Measurements from ENCODE around the gene FAM131B.

The FAM131B gene

DNA sequence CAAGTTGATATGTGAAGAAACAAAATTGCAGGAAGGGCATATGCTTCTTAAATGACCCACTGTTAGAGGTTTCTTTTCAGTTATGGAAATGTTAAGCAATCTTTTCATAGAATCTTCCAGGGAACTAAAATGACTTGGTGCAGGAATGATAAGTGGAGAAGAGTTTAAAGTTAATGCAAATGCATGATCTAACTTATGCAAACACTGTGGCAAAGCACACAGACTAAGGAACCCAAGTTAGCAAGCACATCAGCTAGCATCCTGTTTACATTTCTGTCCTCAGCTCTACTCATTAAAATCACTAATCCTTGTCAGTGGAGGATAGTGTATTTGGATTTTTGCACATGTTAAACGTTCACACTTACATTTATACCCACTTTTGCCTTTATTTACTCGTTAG, 37.3 kb downstream of the FAM131B start:
- DNase-seq (ENCODE audit: insufficient read length) (no peak), FAIRE-seq (no peak)
- TF ChIP-seq POLR2A (IDR thresholded peaks at IDR 0.05; ENCODE audit: low read depth, low read length) (no peak), TAF1 (IDR thresholded peaks at IDR 0.05; ENCODE audit: borderline replicate concordance, low read depth, low read length) (no peak), POLR2AphosphoS5 (IDR thresholded peaks at IDR 0.05; ENCODE audit: low read depth, low read length) (no peak)

DNA sequence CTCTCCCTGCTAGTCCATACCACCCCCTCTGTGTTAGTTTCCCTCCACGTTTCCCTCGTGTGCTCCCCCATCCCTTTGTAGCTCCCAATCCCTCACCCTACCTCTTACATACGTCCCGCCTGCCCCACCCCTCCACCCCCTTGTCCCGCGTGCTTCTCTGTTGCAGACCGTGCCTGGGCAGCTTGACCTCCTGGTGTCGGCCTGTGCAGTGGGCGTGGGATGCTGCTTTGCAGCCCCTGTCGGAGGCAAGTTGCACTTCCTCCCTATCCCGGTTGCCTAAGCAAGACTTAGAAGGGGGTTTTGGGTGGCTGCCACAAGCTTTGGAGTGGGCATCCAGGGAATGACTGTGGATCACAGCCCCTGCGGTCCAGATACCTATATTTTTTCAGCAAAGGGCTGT, 38.9 kb downstream of the FAM131B start:
- DNase-seq (ENCODE audit: insufficient read length) (no peak), FAIRE-seq (no peak)
- TF ChIP-seq TAF1 (IDR thresholded peaks at IDR 0.05; ENCODE audit: borderline replicate concordance, low read depth, low read length): no peak

DNA sequence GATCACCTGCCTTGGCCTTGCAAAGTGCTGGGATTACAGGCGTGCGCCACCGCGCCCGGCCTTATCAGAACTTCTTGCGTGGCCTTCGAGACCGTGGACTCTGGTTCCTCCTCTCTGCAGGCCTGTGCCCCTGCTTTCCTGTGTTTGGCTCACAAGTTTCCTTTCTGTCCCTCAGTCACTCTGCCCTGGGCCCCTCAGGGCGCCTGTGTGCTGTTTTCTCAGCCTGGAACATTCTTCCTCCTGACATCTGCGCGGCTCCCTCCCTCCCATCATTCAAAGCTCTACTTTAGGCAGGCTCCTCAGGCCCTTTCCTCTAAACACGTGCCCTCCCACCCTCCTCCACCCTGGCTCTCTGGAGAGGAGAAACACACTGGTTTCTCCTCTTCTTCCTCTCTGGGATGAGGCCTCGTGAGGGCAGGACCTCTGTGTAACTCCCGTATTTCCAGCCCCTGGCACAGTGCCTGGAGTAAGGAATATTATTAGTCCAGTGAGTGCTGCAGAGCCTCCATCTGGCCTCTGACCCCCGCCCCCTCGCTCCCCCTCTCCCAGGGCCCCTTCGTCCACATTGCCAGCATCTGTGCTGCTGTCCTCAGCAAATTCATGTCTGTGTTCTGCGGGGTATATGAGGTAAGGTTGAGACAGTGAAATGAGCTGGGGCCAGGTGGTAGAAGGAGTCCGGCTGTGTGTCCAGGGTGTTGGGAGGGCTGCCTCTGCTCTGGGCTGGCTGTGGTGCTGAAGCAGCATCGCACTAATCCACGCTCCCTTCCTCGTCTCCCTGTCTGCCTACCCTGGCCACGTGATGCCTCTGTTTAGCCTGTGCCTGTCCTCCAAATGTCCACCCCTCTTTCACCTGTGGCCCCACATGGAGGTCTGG, 39.5 kb downstream of the FAM131B start:
- FAIRE-seq: no peak
- DNase-seq (ENCODE audit: insufficient read length): no peak
- TF ChIP-seq POLR2A (IDR thresholded peaks at IDR 0.05; ENCODE audit: low read depth, low read length) (no peak), POLR2AphosphoS5 (IDR thresholded peaks at IDR 0.05; ENCODE audit: low read depth, low read length) (no peak), TAF1 (IDR thresholded peaks at IDR 0.05; ENCODE audit: borderline replicate concordance, low read depth, low read length) (no peak)

DNA sequence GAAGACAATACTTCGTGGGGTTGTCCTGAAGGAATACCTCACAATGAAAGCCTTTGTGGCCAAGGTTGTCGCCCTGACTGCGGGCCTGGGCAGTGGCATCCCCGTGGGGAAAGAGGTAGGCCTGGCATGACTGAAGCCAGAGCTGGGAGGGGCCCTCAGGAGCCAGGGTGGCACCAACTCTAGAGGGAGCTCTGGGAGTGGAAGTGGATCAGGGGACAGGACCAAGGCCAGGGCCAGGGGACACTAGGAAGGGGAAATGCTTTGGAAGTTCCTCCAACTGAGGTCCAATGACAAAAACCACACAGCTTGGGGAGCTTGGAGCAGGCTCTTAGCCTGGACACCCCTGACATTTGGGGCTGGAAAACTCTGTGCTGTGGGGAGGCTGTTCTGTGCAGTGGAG, 40.8 kb downstream of the FAM131B start:
- no peak for DNase-seq (ENCODE audit: insufficient read length)
- TF ChIP-seq TAF1 (IDR thresholded peaks at IDR 0.05; ENCODE audit: borderline replicate concordance, low read depth, low read length): no peak
- no peak for TF ChIP-seq POLR2A (IDR thresholded peaks at IDR 0.05; ENCODE audit: low read depth, low read length)
- no peak for TF ChIP-seq POLR2AphosphoS5 (IDR thresholded peaks at IDR 0.05; ENCODE audit: low read depth, low read length)

DNA sequence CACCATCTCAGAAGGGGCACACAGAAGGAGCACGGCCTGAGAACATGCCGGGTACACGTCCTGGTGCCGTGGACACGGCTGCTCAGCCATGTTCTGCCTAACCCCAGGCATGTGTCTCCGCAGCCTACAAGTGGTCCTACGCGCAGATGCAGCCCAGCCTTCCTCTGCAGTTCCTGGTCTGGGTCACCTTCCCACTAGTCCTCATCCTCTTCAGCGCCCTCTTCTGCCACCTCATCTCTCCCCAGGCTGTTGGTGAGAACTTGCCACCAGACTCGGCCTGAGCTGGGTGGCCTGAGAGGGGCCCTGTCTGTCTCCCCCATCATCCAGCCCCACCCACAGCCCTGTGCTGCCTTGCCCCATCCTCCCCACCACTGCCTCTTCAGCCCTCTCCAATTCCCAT, 41.3 kb downstream of the FAM131B start:
- TF ChIP-seq POLR2AphosphoS5 (IDR thresholded peaks at IDR 0.05; ENCODE audit: low read depth, low read length): no peak
- TF ChIP-seq POLR2A (IDR thresholded peaks at IDR 0.05; ENCODE audit: low read depth, low read length): no peak
- no peak for TF ChIP-seq TAF1 (IDR thresholded peaks at IDR 0.05; ENCODE audit: borderline replicate concordance, low read depth, low read length)
- DNase-seq (ENCODE audit: insufficient read length) (no peak), FAIRE-seq (no peak)

More for the DNA sequence above, 40.8 kb downstream of the FAM131B start:
- no peak for FAIRE-seq

DNA sequence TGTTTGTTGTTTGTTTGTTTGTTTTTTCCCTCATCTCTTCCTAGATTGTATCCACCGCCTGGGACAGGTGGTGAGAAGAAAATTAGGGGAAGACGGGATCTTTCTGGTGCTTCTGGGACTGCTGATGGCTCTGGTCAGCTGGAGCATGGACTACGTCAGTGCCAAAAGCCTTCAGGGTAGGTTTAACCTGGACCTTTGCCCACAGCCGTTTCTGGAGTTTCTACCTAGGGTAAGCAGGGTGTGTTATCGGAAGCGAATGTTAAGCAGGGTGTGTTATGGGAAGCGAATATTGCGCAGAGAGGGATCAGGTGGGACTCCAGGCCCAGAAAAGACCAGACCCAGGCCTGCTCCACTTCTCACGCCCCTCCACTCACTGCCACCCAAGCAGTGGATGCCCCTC, 41.9 kb downstream of the FAM131B start:
- no peak for FAIRE-seq
- no peak for DNase-seq (ENCODE audit: insufficient read length)
- TF ChIP-seq POLR2A (IDR thresholded peaks at IDR 0.05; ENCODE audit: low read depth, low read length): no peak

DNA sequence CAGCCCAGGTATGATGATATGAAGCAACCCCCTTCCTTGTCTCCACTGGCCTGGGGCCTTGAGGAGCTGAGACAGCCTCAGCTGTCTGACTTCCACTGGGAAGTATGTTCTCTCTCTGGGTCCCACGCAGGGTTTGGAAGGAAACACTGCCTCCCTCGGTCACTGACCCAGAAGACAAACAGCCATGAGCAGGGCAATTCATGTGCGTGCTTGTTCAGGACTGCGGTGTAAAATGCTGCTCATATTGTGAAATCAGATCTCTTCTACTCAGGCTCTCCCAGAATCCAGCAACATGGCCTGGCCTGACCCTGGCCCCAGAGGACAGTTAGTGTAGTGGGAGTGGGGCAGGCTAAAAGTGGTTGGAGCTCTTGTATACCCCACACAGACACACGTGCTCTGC, 43.9 kb downstream of the FAM131B start:
- DNase-seq (ENCODE audit: insufficient read length) (no peak), FAIRE-seq (no peak)
- no peak for TF ChIP-seq POLR2AphosphoS5 (IDR thresholded peaks at IDR 0.05; ENCODE audit: low read depth, low read length)
- no peak for TF ChIP-seq POLR2A (IDR thresholded peaks at IDR 0.05; ENCODE audit: low read depth, low read length)
- no peak for TF ChIP-seq TAF1 (IDR thresholded peaks at IDR 0.05; ENCODE audit: borderline replicate concordance, low read depth, low read length)

DNA sequence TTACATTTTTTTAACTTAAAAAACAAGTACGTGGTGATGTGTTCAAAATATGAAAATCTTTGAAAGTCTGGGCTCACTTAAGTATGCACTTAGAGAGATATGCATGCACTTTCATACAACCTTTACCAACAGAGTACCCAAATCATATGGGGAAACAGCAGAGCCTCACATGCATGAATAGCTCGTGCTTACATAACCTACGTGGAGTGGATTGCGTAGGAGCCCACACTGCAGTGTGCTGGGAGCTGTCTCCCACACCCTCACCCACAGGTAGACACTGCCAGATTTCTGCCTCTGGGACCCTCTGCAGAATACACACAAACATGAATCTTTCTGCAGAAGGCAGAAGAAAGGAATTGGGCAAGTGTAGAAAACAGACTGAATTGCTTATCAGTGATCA, 46.0 kb downstream of the FAM131B start:
- FAIRE-seq (no peak), DNase-seq (ENCODE audit: insufficient read length) (no peak)
- no peak for TF ChIP-seq POLR2A (IDR thresholded peaks at IDR 0.05; ENCODE audit: low read depth, low read length)
- TF ChIP-seq TAF1 (IDR thresholded peaks at IDR 0.05; ENCODE audit: borderline replicate concordance, low read depth, low read length): no peak
- TF ChIP-seq POLR2AphosphoS5 (IDR thresholded peaks at IDR 0.05; ENCODE audit: low read depth, low read length): no peak

DNA sequence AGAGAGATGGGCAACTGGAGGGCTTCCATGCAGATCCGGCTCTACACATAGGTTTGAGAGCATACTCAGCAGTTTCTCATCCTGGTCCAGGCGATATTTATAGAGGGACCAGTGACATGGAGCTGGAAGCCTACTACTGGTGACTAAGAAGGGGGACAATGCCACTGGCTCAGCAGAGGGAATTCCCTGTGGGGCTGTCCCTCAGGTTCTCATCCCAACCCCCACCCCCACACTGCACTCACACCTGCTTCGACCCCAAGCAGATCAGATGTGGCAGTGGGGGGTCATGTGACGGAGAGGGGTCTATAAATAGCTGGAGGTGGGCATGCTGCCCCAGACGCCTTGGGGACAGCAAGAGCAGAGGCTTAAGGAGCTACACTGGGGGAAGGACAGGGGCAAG, 46.7 kb downstream of the FAM131B start, which contains the start of gene CLCN1:
TSS of gene CLCN1 (plus strand) at position 336 of the 400 bp plus-strand sequence. CDS start 102 bp downstream, outside the sequence.
- no peak for FAIRE-seq
- TF ChIP-seq TAF1 (IDR thresholded peaks at IDR 0.05; ENCODE audit: borderline replicate concordance, low read depth, low read length): no peak
- TF ChIP-seq POLR2A (IDR thresholded peaks at IDR 0.05; ENCODE audit: low read depth, low read length): no peak
- TF ChIP-seq POLR2AphosphoS5 (IDR thresholded peaks at IDR 0.05; ENCODE audit: low read depth, low read length): no peak
- DNase-seq (ENCODE audit: insufficient read length): no peak

DNA sequence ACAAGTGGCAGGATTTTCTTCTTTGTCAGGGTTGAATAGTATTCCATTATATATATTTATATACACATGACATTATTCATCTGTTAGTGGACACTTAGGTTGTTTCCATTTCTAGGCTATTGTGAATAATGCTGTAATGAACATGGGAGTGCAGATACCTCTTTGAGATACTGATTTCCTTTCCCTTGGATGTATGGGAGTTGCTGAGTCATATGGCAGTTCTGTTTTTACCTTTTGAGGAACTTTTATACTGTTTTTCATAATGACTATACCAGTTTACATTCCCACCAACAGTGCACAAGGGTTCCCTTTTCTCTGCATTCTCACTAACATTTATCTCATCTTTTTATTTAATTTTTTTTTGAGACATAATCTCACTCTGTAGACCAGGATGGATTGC, 48.4 kb downstream of the FAM131B start:
- no peak for TF ChIP-seq POLR2AphosphoS5 (IDR thresholded peaks at IDR 0.05; ENCODE audit: low read depth, low read length)
- no peak for TF ChIP-seq TAF1 (IDR thresholded peaks at IDR 0.05; ENCODE audit: borderline replicate concordance, low read depth, low read length)
- TF ChIP-seq POLR2A (IDR thresholded peaks at IDR 0.05; ENCODE audit: low read depth, low read length): no peak
- DNase-seq (ENCODE audit: insufficient read length) (no peak), FAIRE-seq (no peak)

DNA sequence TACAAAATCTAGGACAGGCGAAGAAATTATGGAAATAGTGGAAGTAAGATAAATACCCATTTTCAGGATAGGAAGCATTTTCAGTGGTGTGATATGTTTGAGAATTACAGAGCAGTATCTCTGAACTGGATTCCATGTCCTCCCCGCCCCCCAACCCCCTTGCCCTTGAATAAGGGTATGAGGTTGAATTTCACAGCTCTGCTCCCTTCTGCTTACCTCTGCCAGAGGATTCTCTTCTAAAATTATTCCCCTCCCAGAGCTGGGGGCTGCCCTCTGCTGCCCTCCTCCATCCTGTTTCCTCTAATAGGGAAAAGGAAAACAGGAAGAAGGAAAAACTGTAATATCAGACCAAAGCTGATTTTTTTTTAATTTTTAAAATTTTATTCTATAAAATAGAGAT, 53.9 kb downstream of the FAM131B start:
- TF ChIP-seq POLR2A (IDR thresholded peaks at IDR 0.05; ENCODE audit: low read depth, low read length): no peak
- no peak for TF ChIP-seq POLR2AphosphoS5 (IDR thresholded peaks at IDR 0.05; ENCODE audit: low read depth, low read length)
- no peak for TF ChIP-seq TAF1 (IDR thresholded peaks at IDR 0.05; ENCODE audit: borderline replicate concordance, low read depth, low read length)
- FAIRE-seq (no peak), DNase-seq (ENCODE audit: insufficient read length) (no peak)

DNA sequence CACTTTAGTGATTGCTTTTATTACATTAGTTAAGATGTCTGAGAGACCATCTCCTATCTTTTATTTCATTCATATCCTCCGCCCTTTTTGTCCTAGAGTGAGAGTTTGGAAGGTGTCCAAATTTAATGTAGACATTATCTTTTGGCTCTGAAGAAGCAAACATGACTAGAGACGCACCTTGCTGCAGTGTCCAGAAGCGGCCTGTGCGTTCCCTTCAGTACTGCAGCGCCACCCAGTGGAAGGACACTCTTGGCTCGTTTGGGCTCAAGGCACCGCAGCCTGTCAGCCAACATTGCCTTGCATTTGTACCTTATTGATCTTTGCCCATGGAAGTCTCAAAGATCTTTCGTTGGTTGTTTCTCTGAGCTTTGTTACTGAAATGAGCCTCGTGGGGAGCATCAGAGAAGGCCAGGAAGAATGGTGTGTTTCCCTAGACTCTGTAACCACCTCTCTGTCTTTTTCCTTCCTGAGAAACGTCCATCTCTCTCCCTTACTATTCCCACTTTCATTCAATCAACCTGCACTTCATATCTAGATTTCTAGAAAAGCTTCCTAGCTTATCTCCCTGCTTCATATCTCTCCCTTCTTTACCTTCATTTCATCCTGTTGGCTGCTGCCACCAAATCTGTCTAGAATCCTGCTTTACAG, 57.0 kb downstream of the FAM131B start:
- FAIRE-seq (peak; percentile 61), DNase-seq (ENCODE audit: insufficient read length) (no peak)
- no peak for TF ChIP-seq TAF1 (IDR thresholded peaks at IDR 0.05; ENCODE audit: borderline replicate concordance, low read depth, low read length)
- no peak for TF ChIP-seq POLR2AphosphoS5 (IDR thresholded peaks at IDR 0.05; ENCODE audit: low read depth, low read length)
- TF ChIP-seq POLR2A (IDR thresholded peaks at IDR 0.05; ENCODE audit: low read depth, low read length): no peak
